ENCODE measurements around the gene F2RL2.

F2RL2 gene

DNA sequence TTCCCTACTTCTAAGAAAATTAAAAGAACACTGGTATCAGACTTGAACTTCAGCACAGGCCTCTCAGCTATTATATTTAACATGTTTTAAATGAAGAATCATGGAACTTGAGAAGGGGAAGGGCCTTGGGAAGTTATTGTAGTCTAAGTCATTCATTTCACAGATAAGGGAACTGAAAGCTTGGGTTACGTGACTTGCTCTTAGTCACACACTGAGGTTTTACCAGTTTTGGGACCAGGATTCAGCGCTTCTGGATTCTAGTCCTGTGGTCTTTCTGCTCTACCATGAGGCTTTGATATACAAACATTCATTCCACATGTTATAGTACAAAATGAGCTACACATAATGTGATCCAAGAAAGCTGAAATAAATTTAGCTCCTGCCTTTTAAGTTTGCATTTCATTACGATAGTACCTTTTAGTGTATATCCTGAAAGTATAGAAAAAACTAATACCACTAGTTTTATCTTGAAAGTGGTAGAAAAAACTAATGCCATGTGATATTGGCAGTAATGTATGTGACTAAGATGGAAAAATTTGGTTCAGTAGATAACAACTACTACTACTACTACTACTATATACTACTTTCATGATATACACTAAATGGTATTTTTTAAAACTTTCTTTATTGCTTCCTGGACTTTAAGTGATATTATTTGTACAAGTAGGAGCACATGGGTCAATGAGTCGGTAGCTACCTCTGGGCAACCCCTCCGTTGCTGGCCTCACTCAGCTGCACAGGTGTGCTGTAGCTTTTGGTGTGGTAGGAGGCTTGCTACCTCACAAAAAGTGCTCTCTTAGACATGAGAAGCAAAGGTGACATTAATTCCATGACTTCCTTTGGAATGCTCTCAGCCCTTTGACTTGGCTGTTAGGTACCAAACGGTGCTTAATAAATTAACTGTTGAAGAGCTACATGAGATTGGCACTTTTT, 40.7 kb downstream of the F2RL2 start:
- no peak for DNase-seq

DNA sequence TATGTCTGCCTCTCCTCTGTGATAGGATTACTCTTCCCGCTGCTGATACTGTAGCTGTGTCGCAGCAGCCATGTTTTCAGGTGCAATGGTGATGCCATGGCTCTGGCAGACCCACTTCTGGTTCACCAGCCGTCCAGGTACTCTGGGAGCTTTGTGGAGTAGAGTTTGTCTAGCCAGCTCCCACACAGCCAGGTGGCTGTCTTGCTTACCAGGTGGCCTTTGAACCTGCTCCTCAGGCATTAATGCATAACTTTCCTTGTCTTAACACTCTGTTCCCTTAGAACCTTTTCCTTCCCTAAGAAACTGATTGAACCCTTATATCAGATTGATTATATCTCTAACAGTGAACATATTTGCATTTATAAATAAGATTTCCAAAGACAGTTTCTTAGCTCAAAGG, 42.2 kb downstream of the F2RL2 start:
- DNase-seq = no peak

DNA sequence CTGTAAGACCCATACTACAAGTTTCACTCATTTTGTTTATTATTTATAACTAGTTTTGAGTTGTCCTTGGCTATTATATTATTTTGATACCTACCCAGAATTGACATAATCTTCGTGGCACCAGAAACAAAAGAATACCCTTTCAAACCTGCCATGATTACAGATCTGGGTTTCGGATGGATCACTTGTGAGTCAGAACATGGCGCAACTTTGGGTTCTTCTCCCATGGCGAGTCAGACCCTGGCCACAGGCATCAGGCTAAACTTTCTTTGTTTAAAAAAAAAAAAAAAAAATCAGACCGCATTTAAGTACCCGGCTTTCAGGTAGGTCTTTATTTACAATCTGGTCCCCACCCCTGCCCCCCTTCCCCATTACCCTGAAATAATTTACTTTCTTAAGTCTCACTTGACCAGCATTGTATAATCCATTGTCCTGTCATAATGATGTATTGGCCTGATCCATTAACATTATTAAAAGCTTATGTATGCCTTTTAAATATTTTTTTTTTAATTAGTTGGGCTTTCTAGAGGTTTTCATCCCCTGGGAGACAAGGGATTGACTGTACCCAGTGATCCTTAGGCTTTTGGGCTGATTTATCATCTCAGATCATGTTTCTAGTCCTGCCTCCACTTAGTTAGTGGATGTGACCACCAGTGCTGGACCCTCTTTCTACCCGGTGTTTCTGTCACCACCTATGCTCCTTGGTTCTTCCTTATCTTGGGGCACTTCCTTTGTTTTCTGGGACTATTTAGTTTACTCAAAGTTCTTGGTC, 43.9 kb downstream of the F2RL2 start:
- no peak for DNase-seq

- DNase-seq = no peak
These were observed 46.2 kb downstream of the F2RL2 start for GRCh38 chr5:76576996-76577395.

GRCh38 chr5:76576450-76576849, 46.8 kb downstream of the F2RL2 start:
- DNase-seq = no peak

GRCh38 chr5:76571559-76571958, 51.6 kb downstream of the F2RL2 start:
- DNase-seq = no peak

GRCh38 chr5:76570153-76570552, 53.0 kb downstream of the F2RL2 start:
- DNase-seq = no peak
